ENCODE data around the gene SLF1.

SLF1 gene

DNA sequence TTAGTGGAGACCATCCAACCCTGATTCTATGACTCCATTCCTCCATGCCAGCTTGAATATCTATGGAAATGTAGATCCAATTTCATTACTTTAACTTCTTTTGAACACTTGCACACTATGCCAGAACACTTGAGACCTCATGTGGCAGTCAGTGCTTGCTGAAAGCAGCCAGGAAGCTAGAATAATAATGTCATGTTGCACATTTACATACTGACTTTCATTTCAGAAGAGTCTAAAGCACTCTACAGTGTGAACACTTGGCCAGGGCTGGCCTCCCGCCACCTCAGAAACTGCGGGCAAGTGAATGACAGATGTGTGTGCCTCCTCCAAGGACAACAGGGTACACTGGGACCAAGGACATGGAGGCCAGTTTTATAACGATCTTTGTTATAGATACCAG is 97.3 kb downstream of the SLF1 start:
- Mint-ChIP-seq H3K27ac (no peak overlapping the region), H3K4me1 (ENCODE audit: low read depth) (no peaks in the 10 kb centered on the region), H3K36me3 (peaks cover 9% of the 10 kb centered on the region), H3K9me3 (ENCODE audit: low read depth) (no peaks in the 10 kb centered on the region), H3K27me3 (no peaks in the 10 kb centered on the region), H3K4me3 (no peak overlapping the region)

DNA sequence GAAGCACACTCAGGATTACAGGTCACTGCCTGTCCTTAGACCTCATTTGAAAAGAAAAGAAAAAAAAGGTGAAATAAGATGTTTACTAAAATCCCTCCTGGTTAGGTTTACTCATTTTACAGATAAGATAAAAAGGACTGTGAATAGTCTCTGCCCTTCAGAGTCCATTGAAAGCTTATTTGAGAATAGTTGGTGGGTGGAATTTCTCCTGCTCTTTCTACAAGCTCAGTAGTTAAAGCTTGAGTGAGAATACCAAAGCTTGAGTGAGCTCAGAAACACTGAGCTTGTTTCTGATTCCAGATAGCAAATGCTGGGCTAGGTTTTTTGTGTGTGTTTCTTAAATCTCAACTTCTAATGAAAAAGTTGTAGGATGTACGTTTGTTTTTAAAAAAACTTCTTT is 106.7 kb downstream of the SLF1 start:
- H3K4me1 Mint-ChIP-seq (ENCODE audit: low read depth), result no peaks in the 10 kb centered on the region
- no peak overlapping the region for H3K4me3 Mint-ChIP-seq
- H3K36me3 Mint-ChIP-seq, result no peaks in the 10 kb centered on the region
- H3K27ac Mint-ChIP-seq, result no peak overlapping the region
- H3K9me3 Mint-ChIP-seq (ENCODE audit: low read depth), result no peaks in the 10 kb centered on the region
- peaks cover 2% of the 10 kb centered on the region for H3K27me3 Mint-ChIP-seq

DNA sequence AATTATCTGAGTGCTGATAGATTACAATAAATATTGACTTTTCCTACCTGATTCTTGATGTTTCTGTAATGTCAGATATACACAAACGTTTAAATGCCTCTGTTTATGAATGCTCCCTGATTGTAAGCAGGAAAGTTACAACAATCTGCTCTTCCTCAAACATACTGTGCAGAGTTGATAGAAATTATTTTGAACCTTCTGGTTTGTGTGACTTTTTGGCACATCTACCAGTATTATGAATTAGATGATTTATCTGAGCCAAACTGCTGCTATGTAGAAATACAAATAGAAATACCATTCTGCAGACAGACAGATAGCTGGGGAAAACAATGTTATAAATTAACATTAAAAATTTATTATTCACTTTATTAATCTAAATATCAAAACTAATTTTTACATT is 113.0 kb downstream of the SLF1 start:
- Mint-ChIP-seq H3K27ac (no peak overlapping the region), H3K4me3 (no peak overlapping the region), H3K36me3 (no peaks in the 10 kb centered on the region), H3K9me3 (ENCODE audit: low read depth) (no peaks in the 10 kb centered on the region), H3K27me3 (no peaks in the 10 kb centered on the region), H3K4me1 (ENCODE audit: low read depth) (no peaks in the 10 kb centered on the region)

DNA sequence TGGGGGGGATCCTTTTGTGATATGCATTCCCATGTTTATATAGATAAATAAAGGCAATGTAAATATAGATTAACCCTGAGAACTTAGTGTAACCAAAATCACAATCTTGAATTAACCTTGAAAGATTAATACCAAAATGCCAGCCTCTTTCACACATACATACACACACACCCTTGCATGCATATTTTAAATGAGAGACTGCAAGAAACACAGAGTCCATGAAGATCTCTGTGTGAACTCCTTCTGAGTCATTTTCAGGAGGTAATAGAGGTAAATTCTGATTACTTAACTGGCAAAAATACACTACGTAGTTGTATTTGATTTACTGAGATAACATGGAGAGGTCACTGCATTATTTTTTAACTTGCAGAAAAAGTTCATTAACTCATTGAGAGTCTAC is 118.0 kb downstream of the SLF1 start:
- Mint-ChIP-seq H3K9me3 (ENCODE audit: low read depth) (no peaks in the 10 kb centered on the region), H3K27me3 (no peaks in the 10 kb centered on the region), H3K27ac (no peak overlapping the region), H3K36me3 (no peaks in the 10 kb centered on the region), H3K4me3 (no peak overlapping the region), H3K4me1 (ENCODE audit: low read depth) (no peaks in the 10 kb centered on the region)

DNA sequence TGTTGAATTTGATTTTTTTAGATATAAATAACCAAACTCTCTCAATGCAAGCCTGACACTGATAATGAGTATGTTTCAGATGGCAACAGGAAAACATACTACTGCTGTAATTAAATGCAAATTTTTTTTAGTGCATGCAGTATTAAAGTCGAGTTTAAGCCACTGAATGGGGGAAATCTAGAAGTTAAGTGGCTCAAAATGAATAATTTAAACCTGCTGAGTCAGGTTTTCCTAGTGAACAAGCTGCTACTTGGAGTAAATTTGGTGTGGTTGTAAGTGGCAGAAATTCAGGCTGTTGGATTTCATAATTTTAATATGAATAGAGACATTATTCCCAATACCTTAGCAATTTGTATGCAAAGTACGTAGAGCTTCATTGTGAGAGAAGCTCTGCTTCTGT is 121.8 kb downstream of the SLF1 start:
- Mint-ChIP-seq H3K36me3 (no peaks in the 10 kb centered on the region), H3K9me3 (ENCODE audit: low read depth) (no peaks in the 10 kb centered on the region), H3K27ac (no peak overlapping the region), H3K27me3 (no peaks in the 10 kb centered on the region), H3K4me1 (ENCODE audit: low read depth) (no peaks in the 10 kb centered on the region), H3K4me3 (no peak overlapping the region)

DNA sequence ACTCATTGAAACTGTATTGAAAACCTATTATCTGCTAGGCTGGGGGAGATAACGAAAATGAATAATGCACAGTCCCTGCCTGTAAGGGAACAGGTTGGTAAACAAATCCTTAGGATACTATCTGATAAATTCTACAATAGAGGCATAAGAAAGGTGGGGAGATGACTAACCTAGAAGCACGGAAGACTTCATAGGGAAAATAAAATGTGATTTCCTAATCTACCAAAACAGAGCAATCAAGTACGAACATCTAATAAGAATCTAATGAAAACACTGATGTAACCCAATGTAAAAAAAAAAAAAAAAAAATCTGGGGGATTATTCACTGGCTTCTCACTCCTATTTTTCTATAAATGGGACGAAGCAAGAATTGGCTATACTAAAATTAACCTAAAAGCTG is 124.4 kb downstream of the SLF1 start:
- Mint-ChIP-seq H3K27me3 (no peaks in the 10 kb centered on the region), H3K27ac (no peak overlapping the region), H3K36me3 (no peaks in the 10 kb centered on the region), H3K4me1 (ENCODE audit: low read depth) (peaks cover 6% of the 10 kb centered on the region), H3K9me3 (ENCODE audit: low read depth) (no peaks in the 10 kb centered on the region), H3K4me3 (no peak overlapping the region)

DNA sequence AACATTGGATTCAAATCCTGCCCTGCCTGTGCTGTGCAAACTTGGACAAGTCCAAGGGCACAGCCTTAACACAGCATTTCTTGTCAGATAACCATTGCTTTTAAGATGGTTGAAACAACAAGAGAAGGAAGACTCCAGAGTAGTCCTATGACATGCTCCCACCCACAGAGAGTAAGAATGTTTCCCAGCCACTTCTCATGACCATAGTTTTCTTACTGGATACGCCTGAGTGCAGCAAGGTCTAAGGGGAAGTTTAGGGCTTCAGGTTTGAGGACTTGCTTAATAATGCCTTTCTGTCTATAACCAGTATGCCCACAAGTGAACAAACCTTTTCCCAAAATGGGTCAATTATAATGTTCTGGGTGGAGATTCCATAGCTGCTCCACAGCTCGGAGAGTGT is 126.4 kb downstream of the SLF1 start:
- Mint-ChIP-seq H3K4me3 (no peak overlapping the region), H3K36me3 (no peaks in the 10 kb centered on the region), H3K4me1 (ENCODE audit: low read depth) (peaks cover 14% of the 10 kb centered on the region), H3K27me3 (no peaks in the 10 kb centered on the region), H3K9me3 (ENCODE audit: low read depth) (no peaks in the 10 kb centered on the region), H3K27ac (no peak overlapping the region)

DNA sequence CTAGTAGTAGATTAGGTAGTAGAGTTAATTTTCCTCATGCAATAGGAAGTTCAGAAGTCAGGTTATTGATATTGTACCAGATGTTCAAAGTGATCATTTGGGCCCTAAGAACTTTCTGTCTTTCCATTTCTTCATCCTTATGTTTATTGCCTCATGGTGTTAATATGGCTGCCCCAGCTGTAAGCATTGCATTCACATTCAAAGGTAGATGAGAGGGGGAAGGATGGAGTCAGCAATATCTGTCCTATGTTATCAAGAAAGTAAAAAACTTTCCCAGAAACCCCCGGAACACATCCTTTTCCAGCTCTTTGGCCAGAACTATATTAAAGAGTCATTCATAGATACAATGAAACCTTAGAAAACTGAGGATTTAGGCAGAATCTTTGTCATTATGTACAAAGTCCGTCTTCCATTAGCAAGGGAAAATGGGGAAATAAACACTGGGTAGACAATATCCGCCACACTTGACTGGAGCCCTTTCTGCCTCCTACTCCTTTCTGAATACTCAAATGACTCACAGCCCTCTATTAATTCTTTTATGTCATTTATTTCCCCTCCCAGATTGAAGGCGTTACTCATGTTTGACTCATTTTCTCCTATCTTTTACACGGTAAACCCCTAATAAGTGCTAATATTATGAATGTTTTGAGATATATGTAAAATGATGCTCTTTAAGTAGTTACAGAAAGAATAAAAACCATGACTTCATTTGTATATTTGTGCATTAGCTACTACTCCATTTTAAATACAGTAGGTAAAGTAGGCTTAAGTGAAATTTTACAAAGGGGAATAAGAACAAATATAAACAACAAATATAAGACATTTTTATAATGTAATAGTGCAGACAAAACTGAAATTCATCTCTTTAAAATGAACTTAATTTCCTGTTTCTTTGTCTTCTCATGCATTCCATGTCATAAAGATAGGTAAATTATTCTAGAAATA is 127.6 kb downstream of the SLF1 start:
- peak overlapping the region; percentile 13 for H3K27ac Mint-ChIP-seq
- H3K36me3 Mint-ChIP-seq, result no peaks in the 10 kb centered on the region
- H3K27me3 Mint-ChIP-seq, result no peaks in the 10 kb centered on the region
- no peak overlapping the region for H3K4me3 Mint-ChIP-seq
- no peaks in the 10 kb centered on the region for H3K9me3 Mint-ChIP-seq (ENCODE audit: low read depth)
- peaks cover 14% of the 10 kb centered on the region for H3K4me1 Mint-ChIP-seq (ENCODE audit: low read depth)

DNA sequence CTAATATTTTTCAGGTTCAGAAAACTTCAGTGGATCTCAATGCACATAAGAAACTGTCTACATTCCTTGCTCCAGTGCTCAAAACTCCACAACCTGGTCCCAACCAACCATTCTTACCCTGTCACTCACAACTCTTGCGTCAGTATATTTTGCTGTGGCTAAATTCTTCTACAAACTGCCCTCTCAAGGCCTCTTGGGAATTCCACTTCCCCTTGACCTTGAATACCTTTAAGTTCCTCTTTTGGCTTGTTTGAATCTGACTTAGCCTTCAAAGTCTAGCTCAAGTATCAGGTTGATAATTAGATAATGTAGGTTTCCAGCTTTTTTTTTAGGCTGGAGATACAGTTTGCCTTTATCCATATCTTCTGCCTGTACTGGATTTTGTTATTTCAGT is 128.3 kb downstream of the SLF1 start:
- H3K4me3 Mint-ChIP-seq, result no peak overlapping the region
- peaks cover 14% of the 10 kb centered on the region for H3K4me1 Mint-ChIP-seq (ENCODE audit: low read depth)
- H3K27me3 Mint-ChIP-seq, result no peaks in the 10 kb centered on the region
- H3K27ac Mint-ChIP-seq, result no peak overlapping the region
- H3K36me3 Mint-ChIP-seq, result no peaks in the 10 kb centered on the region
- H3K9me3 Mint-ChIP-seq (ENCODE audit: low read depth), result no peaks in the 10 kb centered on the region
